HCT116 (cell line): Measurements from ENCODE around the gene ERC2. TPM values are rescaled to one million over a fixed set of nuclear protein-coding genes. Genes with fewer than 3 reads are reported as not detected.

Experiments used
- ATAC-seq: fragments of 200-7000 bp; cut with Tn5 transposase; 2 replicates; pipeline ENCODE4 v1.9.1; 2020; ENCODE audit warnings: mild to moderate bottlenecking, moderate library complexity
- BruUV-seq: library from RNA; stranded (reverse); fragments of 400-500 nt; replicated peaks from 2 replicates; lab custom pipeline; 2021; lab: Mats Ljungman, UMichigan
- CTCF ChIA-PET: fragments of 300-600 bp; sonication (Branson Sonifier 250); formaldehyde crosslinking; loops from one replicate; lab custom pipeline; 2021; ENCODE audit warnings: antibody characterized with exemption; lab: Charles Lee
- POLR2A ChIA-PET: fragments of 300-600, 350-600 bp; sonication (Branson Sonifier 250); formaldehyde crosslinking; loops from one replicate; lab custom pipeline; 2021; ENCODE audit warnings: antibody characterized with exemption; lab: Charles Lee
- RAD21 ChIA-PET, 2 experiments: fragments of 300-600 bp; sonication (Branson Sonifier 250); formaldehyde crosslinking; loops; one replicate each; lab custom pipeline; 2023; ENCODE audit warnings: low total read pairs in 2 of 2; ENCODE audit not compliant: uncharacterized antibody in 2 of 2, unreplicated experiment in 2 of 2, low non-redundant PET in 1 of 2; lab: Charles Lee
- DNase-seq: peaks from one replicate; pipeline ENCODE4 v3.0.0-alpha.2; 2010; ENCODE audit warnings: low read depth, low spot score
- H2AFZ ChIP-seq: fragments of 200-600 bp; shearing (Covaris generic), sonication (generic); 2 replicates; pipeline ENCODE4 v1.6.1; 2017; ENCODE audit warnings: low read depth, mixed run types, mixed read lengths, antibody characterized with exemption, low read length; ENCODE audit not compliant: poor library complexity, severe bottlenecking
- H3K27ac ChIP-seq: 2 replicates; pipeline ENCODE4 v1.5.1; 2012; ENCODE audit warnings: low read depth, low read length
- H3K27me3 ChIP-seq: fragments of 200-600 bp; sonication (generic); 2 replicates; pipeline ENCODE4 v1.6.1; 2016; ENCODE audit warnings: mixed run types, low read length, mixed read lengths; ENCODE audit not compliant: insufficient read depth
- H3K36me3 ChIP-seq, 2 experiments: fragments of 200-500 bp in 1 of 2; fragments of 200-600 bp in 1 of 2; sonication (Bioruptor generic) in 1 of 2; sonication (generic) in 1 of 2; 2 replicates each; pipeline versions ENCODE4 v1.5.1 to v1.6.1; 2014 to 2016; ENCODE audit warnings: low read length in 2 of 2, inconsistent platforms in 1 of 2, mixed read lengths in 1 of 2, mixed run types in 1 of 2; ENCODE audit not compliant: insufficient read depth in 2 of 2, control insufficient read depth in 1 of 2
- H3K4me1 ChIP-seq, 2 experiments: fragments of 200-600 bp in 1 of 2; sonication (generic) in 1 of 2; 2 replicates each; pipeline versions ENCODE4 v1.5.1 to v1.6.1; 2012 to 2017; ENCODE audit warnings: low read length in 2 of 2, inconsistent platforms in 1 of 2, mild to moderate bottlenecking in 1 of 2, mixed read lengths in 1 of 2, mixed run types in 1 of 2, moderate library complexity in 1 of 2; ENCODE audit not compliant: insufficient read depth in 2 of 2, control insufficient read depth in 1 of 2
- H3K4me2 ChIP-seq: fragments of 200-600 bp; sonication (generic); 2 replicates; pipeline ENCODE4 v1.6.1; 2017; ENCODE audit warnings: mixed run types, low read length, mixed read lengths
- H3K4me3 ChIP-seq, 2 experiments: fragments of 200-600 bp in 1 of 2; sonication (generic) in 1 of 2; replicated peaks in 1 of 2; 2 replicates each; pipeline ENCODE4 v1.5.1; 2011 to 2016; ENCODE audit warnings: low read length in 2 of 2, control low read depth in 1 of 2, low read depth in 1 of 2, mild to moderate bottlenecking in 1 of 2, mixed read lengths in 1 of 2, mixed run types in 1 of 2
- H3K79me2 ChIP-seq: fragments of 200-600 bp; sonication (generic); 2 replicates; pipeline ENCODE4 v1.6.1; 2017; ENCODE audit warnings: mild to moderate bottlenecking, mixed run types, low read length, moderate library complexity, mixed read lengths; ENCODE audit not compliant: insufficient read depth
- H3K9ac ChIP-seq: fragments of 200-600 bp; sonication (generic); 2 replicates; pipeline ENCODE4 v1.6.1; 2016; ENCODE audit warnings: low read length, mixed read lengths
- H3K9me2 ChIP-seq: fragments of 200-600 bp; sonication (generic), shearing (Covaris generic); 2 replicates; pipeline ENCODE4 v1.6.1; 2017; ENCODE audit warnings: mixed run types, mild to moderate bottlenecking, moderate library complexity; ENCODE audit not compliant: insufficient read depth
- H3K9me3 ChIP-seq, 2 experiments: fragments of 200-500 bp in 1 of 2; fragments of 200-600 bp in 1 of 2; sonication (Bioruptor generic) in 1 of 2; sonication (generic) in 1 of 2; 2 replicates each; pipeline ENCODE4 v1.6.1; 2014 to 2017; ENCODE audit warnings: low read length in 2 of 2, mixed read lengths in 2 of 2, inconsistent platforms in 1 of 2, low read depth in 1 of 2, mild to moderate bottlenecking in 1 of 2, mixed run types in 1 of 2, moderate library complexity in 1 of 2; ENCODE audit not compliant: control insufficient read depth in 1 of 2, insufficient read depth in 1 of 2
- H4K20me1 ChIP-seq: fragments of 200-600 bp; sonication (generic), shearing (Covaris generic); 2 replicates; pipeline ENCODE4 v1.6.1; 2017; ENCODE audit warnings: mixed run types, mild to moderate bottlenecking, moderate library complexity; ENCODE audit not compliant: insufficient read depth
- CBX3 ChIP-seq: IDR thresholded peaks from 2 replicates; pipeline ENCODE4 v1.6.1; 2012; ENCODE audit warnings: low read depth
- EZH2phosphoT487 ChIP-seq: fragments of 200-600 bp; IDR thresholded peaks from 2 replicates; pipeline ENCODE4 v1.6.1; 2018; ENCODE audit warnings: antibody characterized with exemption, borderline replicate concordance
- FOSL1 ChIP-seq: IDR thresholded peaks from 2 replicates; pipeline ENCODE4 v1.6.1; 2012; ENCODE audit warnings: low read depth
- POLR2AphosphoS5 ChIP-seq: IDR thresholded peaks from 2 replicates; pipeline ENCODE4 v1.6.1; 2011; ENCODE audit warnings: mild to moderate bottlenecking, low read depth, low read length, moderate library complexity
- SIN3A ChIP-seq: IDR thresholded peaks from 2 replicates; pipeline ENCODE4 v1.6.1; 2012; ENCODE audit warnings: low read depth
- SP1 ChIP-seq: IDR thresholded peaks from 2 replicates; pipeline ENCODE4 v1.6.1; 2012; ENCODE audit warnings: low read depth
- ZNF274 ChIP-seq: fragments of 200-500 bp; sonication (Bioruptor generic); IDR thresholded peaks from 2 replicates; pipeline ENCODE4 v1.6.1; 2014; ENCODE audit warnings: mild to moderate bottlenecking, low read depth, low read length, inconsistent platforms
- intact Hi-C: fragments of 100-400 bp; cut with micrococcal nuclease; formaldehyde crosslinking; loops from 2 replicates; pipeline ENCODE4 v1.10.0; 2022
- total RNA-seq: library from RNA; stranded (reverse); gene quantifications from one replicate; pipeline ENCODE4 v1.2.1, GENCODE V29; 2021; ENCODE audit not compliant: unreplicated experiment
- TF ChIP-seq, protein P1 (sequence below): IDR thresholded peaks from 2 replicates; pipeline ENCODE4 v1.6.1; 2011; ENCODE audit warnings: mild to moderate bottlenecking, low read length, moderate library complexity; ENCODE audit not compliant: insufficient replicate concordance; ENCODE audit errors: extremely low read depth
- TF ChIP-seq, protein P2 (sequence below): IDR thresholded peaks from 2 replicates; pipeline ENCODE4 v1.6.1; 2012
- TF ChIP-seq, protein P3 (sequence below), 3 experiments: fragments of 200-600 bp in 1 of 3; sonication (generic) in 1 of 3; IDR thresholded peaks in 2 of 3; conservative IDR thresholded peaks in 1 of 3; 2 replicates each; pipeline ENCODE4 v1.5.1; 2012 to 2017; ENCODE audit warnings: low read depth in 2 of 3, low read length in 2 of 3, antibody characterized with exemption in 1 of 3, borderline replicate concordance in 1 of 3, control low read depth in 1 of 3, mild to moderate bottlenecking in 1 of 3, mixed read lengths in 1 of 3, mixed run types in 1 of 3, moderate library complexity in 1 of 3; ENCODE audit not compliant: insufficient read depth in 1 of 3

The ERC2 gene
- total RNA-seq, 1 experiment from 2014 or later = not detected

DNA sequence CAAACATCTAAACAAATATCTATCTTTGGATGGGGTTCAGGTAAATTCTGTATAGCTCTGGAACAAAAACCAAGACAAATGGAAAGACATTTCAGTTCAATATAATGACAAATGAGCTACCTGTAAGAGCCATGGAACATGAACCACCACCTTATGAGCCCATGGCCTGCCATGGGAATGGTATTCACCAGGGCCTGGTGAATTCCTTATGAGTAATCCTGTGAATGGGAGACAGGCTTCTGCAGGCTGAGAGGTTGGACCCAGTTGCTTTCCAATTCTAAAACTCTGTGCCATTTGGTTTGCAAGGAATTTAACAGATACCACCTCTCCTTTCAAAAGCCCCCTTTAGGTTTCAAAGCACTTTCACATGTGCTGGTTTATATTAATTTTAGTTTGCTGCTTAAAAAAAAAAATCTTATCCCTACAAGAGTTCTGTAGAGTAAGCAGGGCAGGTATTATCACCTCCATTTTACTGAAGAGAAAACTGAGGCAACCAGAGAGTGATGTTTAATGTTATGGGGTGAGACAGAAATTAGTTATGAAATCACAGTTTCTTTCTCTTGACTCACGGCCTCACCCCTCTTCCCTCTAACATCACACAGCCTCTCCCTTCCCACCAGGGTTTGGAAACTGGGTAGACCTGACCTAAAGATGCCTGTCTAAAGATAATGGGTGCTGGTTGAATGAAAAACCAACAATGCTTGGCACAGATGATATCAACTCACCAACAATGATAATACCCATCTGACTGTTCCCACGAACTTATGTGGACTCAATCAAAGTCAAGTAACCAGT, 583.6 kb downstream of the ERC2 start (continued):
- TF ChIP-seq, protein P1, sequence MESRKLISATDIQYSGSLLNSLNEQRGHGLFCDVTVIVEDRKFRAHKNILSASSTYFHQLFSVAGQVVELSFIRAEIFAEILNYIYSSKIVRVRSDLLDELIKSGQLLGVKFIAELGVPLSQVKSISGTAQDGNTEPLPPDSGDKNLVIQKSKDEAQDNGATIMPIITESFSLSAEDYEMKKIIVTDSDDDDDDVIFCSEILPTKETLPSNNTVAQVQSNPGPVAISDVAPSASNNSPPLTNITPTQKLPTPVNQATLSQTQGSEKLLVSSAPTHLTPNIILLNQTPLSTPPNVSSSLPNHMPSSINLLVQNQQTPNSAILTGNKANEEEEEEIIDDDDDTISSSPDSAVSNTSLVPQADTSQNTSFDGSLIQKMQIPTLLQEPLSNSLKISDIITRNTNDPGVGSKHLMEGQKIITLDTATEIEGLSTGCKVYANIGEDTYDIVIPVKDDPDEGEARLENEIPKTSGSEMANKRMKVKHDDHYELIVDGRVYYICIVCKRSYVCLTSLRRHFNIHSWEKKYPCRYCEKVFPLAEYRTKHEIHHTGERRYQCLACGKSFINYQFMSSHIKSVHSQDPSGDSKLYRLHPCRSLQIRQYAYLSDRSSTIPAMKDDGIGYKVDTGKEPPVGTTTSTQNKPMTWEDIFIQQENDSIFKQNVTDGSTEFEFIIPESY = no peak
- TF ChIP-seq ZNF274 = no peak
- no peak for TF ChIP-seq SP1
- TF ChIP-seq, all 23 proteins: peak for 0

DNA sequence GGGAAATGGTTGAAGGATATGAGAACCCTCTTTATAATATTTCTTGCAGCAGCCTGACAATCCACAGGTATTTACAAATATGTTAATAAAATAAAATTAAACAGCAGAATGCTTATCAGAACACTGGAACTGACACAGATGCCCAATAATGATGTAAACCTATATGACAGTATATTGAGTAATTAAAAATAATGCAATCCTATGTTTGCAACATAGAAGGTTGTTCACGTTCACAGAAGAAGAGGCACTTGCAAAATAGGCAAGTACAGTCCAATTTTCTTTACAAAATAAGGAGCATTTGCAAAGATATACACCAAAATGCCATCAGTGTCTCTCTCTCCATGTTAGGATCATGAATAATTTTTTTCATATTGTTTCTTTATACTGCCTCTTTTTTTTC, 584.2 kb downstream of the ERC2 start:
- Histone ChIP-seq H3K27me3 (no peaks in the 10 kb centered on the region), H3K9me3 (no peaks in the 10 kb centered on the region; a peak in 1 of 4 replicates), H3K4me1 (no peaks in the 10 kb centered on the region), H3K9me2 (no peaks in the 10 kb centered on the region), H4K20me1 (no peaks in the 10 kb centered on the region), H3K9ac (no peak overlapping the region), H3K4me3 (no peak overlapping the region), H3K36me3 (no peaks in the 10 kb centered on the region), H2AFZ (no peak overlapping the region), H3K27ac (no peak overlapping the region), H3K4me2 (no peak overlapping the region), H3K79me2 (no peaks in the 10 kb centered on the region)
- intact Hi-C loops = no loop called here
- RAD21 ChIA-PET = no interaction called here
- TF ChIP-seq, protein P1 = no peak
- TF ChIP-seq ZNF274 (no peak), EZH2phosphoT487 (no peak), POLR2AphosphoS5 (no peak), SP1 (no peak), SIN3A (no peak), CBX3 (no peak), FOSL1 (no peak)
- TF ChIP-seq, protein P2, sequence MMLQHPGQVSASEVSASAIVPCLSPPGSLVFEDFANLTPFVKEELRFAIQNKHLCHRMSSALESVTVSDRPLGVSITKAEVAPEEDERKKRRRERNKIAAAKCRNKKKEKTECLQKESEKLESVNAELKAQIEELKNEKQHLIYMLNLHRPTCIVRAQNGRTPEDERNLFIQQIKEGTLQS = no peak
- TF ChIP-seq, protein P3, sequence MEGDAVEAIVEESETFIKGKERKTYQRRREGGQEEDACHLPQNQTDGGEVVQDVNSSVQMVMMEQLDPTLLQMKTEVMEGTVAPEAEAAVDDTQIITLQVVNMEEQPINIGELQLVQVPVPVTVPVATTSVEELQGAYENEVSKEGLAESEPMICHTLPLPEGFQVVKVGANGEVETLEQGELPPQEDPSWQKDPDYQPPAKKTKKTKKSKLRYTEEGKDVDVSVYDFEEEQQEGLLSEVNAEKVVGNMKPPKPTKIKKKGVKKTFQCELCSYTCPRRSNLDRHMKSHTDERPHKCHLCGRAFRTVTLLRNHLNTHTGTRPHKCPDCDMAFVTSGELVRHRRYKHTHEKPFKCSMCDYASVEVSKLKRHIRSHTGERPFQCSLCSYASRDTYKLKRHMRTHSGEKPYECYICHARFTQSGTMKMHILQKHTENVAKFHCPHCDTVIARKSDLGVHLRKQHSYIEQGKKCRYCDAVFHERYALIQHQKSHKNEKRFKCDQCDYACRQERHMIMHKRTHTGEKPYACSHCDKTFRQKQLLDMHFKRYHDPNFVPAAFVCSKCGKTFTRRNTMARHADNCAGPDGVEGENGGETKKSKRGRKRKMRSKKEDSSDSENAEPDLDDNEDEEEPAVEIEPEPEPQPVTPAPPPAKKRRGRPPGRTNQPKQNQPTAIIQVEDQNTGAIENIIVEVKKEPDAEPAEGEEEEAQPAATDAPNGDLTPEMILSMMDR (IDR thresholded peaks at IDR 0.05 in 2 of 3, conservative IDR thresholded peaks at IDR 0.05 in 1 of 3; ENCODE audit: borderline replicate concordance in 1 of 3, insufficient read depth in 1 of 3, low read depth in 2 of 3, low read length in 2 of 3) = no peak
- CTCF ChIA-PET = no interaction called here
- no peak for DNase-seq
- no TSS peak for BruUV-seq
- POLR2A ChIA-PET = no interaction called here
- no peak for ATAC-seq
